Subcutaneous abdominal adipose tissue (tissue), 5 donors: ENCODE data around the gene TERT.

ENCODE experiments used
- H3K27ac ChIP-seq: one replicate; pipeline ENCODE4 v1.7.0; 2013; ENCODE audit warnings: low read depth, mild to moderate bottlenecking, inconsistent platforms, low read length, moderate library complexity
- H3K27me3 ChIP-seq, 5 donors: one replicate each; pipeline ENCODE4 v1.7.0; 2013; ENCODE audit warnings: low read length in 5 of 5, inconsistent platforms in 1 of 5; ENCODE audit not compliant: control insufficient read depth in 5 of 5, insufficient read depth in 4 of 5
- H3K36me3 ChIP-seq, 5 donors: one replicate each; pipeline ENCODE4 v1.7.0; 2013; ENCODE audit warnings: low read length in 5 of 5; ENCODE audit not compliant: control insufficient read depth in 5 of 5, insufficient read depth in 5 of 5
- H3K4me1 ChIP-seq, 5 donors: one replicate each; pipeline ENCODE4 v1.7.0; 2013; ENCODE audit warnings: low read length in 5 of 5, mild to moderate bottlenecking in 3 of 5, moderate library complexity in 1 of 5; ENCODE audit not compliant: control insufficient read depth in 5 of 5, insufficient read depth in 5 of 5
- H3K4me3 ChIP-seq, 5 donors: one replicate each; pipeline ENCODE4 v1.7.0; 2013; ENCODE audit warnings: low read length in 5 of 5, low read depth in 1 of 5
- H3K9ac ChIP-seq, 5 donors: one replicate each; pipeline ENCODE4 v1.7.0; 2013; ENCODE audit warnings: low read length in 5 of 5, mild to moderate bottlenecking in 4 of 5, moderate library complexity in 3 of 5
- H3K9me3 ChIP-seq, 5 donors: one replicate each; pipeline ENCODE4 v1.7.0; 2013; ENCODE audit warnings: low read length in 5 of 5; ENCODE audit not compliant: control insufficient read depth in 5 of 5
- donor health status: healthy.
- donor health status: healthy.
- donor health status: healthy.
- donor health status: healthy.
- donor health status: healthy.

The TERT gene

GRCh38 chr5:1243487-1244130 is 51.3 kb downstream of the TERT start:
- Histone ChIP-seq H3K27ac (no peak overlapping the region), H3K9ac (no peak overlapping the region), H3K4me3 (no peak overlapping the region), H3K36me3 (no peaks in the 10 kb centered on the region), H3K27me3 (peaks cover 23 to 49% (median 44%) of the 10 kb centered on the region in 5 donors), H3K9me3 (no peaks in the 10 kb centered on the region), H3K4me1 (no peaks in the 10 kb centered on the region)

- no peak overlapping the region for H3K9ac ChIP-seq
- H3K27ac ChIP-seq = no peak overlapping the region
- H3K4me1 ChIP-seq = no peaks in the 10 kb centered on the region
- H3K4me3 ChIP-seq = no peak overlapping the region
- H3K36me3 ChIP-seq = no peaks in the 10 kb centered on the region
- peaks cover 16 to 44% (median 37%) of the 10 kb centered on the region in 5 donors for H3K27me3 ChIP-seq
- no peaks in the 10 kb centered on the region for H3K9me3 ChIP-seq
These were observed 52.0 kb downstream of the TERT start for GRCh38 chr5:1242733-1243486.

GRCh38 chr5:1241509-1242080 is 53.3 kb downstream of the TERT start:
- H3K27ac ChIP-seq = no peak overlapping the region
- H3K36me3 ChIP-seq = no peaks in the 10 kb centered on the region
- H3K4me1 ChIP-seq = no peaks in the 10 kb centered on the region
- peaks cover 0 to 10% (median 2%) of the 10 kb centered on the region in 5 donors for H3K9me3 ChIP-seq
- no peak overlapping the region for H3K9ac ChIP-seq
- peaks cover 8 to 35% (median 26%) of the 10 kb centered on the region in 5 donors for H3K27me3 ChIP-seq
- H3K4me3 ChIP-seq = no peak overlapping the region

- H3K27me3 ChIP-seq = peaks cover 6 to 27% (median 23%) of the 10 kb centered on the region in 5 donors
- no peak overlapping the region for H3K27ac ChIP-seq
- H3K4me3 ChIP-seq = no peak overlapping the region
- no peaks in the 10 kb centered on the region for H3K36me3 ChIP-seq
- H3K4me1 ChIP-seq = no peaks in the 10 kb centered on the region
- no peak overlapping the region for H3K9ac ChIP-seq
- H3K9me3 ChIP-seq = peaks cover 4 to 19% (median 11%) of the 10 kb centered on the region in 5 donors
These were observed 54.2 kb downstream of the TERT start for GRCh38 chr5:1240496-1241260.

- Histone ChIP-seq H3K4me1 (no peaks in the 10 kb centered on the region), H3K27me3 (peaks cover 0 to 19% (median 14%) of the 10 kb centered on the region in 5 donors), H3K9me3 (peaks cover 9 to 29% (median 21%) of the 10 kb centered on the region in 5 donors), H3K27ac (no peak overlapping the region), H3K9ac (no peak overlapping the region), H3K4me3 (no peak overlapping the region), H3K36me3 (no peaks in the 10 kb centered on the region)
These were observed 55.2 kb downstream of the TERT start for GRCh38 chr5:1239505-1240251.

GRCh38 chr5:1235838-1236237 is 59.0 kb downstream of the TERT start:
- no peak overlapping the region for H3K9ac ChIP-seq
- H3K27ac ChIP-seq = no peak overlapping the region
- peak overlapping the region in 1 of 5 donors; percentile 31 for H3K4me3 ChIP-seq
- H3K4me1 ChIP-seq = no peaks in the 10 kb centered on the region
- H3K36me3 ChIP-seq = no peaks in the 10 kb centered on the region
- peaks cover 9 to 31% (median 28%) of the 10 kb centered on the region in 5 donors for H3K9me3 ChIP-seq
- peaks cover 5 to 17% (median 12%) of the 10 kb centered on the region in 5 donors for H3K27me3 ChIP-seq

- Histone ChIP-seq H3K4me3 (peak overlapping the region in 2 of 5 donors; percentile 2 to 31), H3K9me3 (peaks cover 9 to 31% (median 28%) of the 10 kb centered on the region in 5 donors), H3K27me3 (peaks cover 8 to 21% (median 16%) of the 10 kb centered on the region in 5 donors)
These were observed 59.5 kb downstream of the TERT start for GRCh38 chr5:1235379-1235778.

GRCh38 chr5:1232780-1233179 is 62.1 kb downstream of the TERT start:
- H3K27me3 ChIP-seq = peaks cover 22 to 39% (median 27%) of the 10 kb centered on the region in 5 donors
- no peak overlapping the region for H3K27ac ChIP-seq
- H3K9me3 ChIP-seq = peaks cover 9 to 31% (median 28%) of the 10 kb centered on the region in 5 donors
- H3K4me3 ChIP-seq = no peak overlapping the region
- H3K9ac ChIP-seq = no peak overlapping the region
- H3K36me3 ChIP-seq = no peaks in the 10 kb centered on the region
- no peaks in the 10 kb centered on the region for H3K4me1 ChIP-seq

More at GRCh38 chr5:1235379-1235778, 59.5 kb downstream of the TERT start:
- Histone ChIP-seq H3K4me1 (no peaks in the 10 kb centered on the region), H3K9ac (no peak overlapping the region), H3K36me3 (no peaks in the 10 kb centered on the region), H3K27ac (no peak overlapping the region)

GRCh38 chr5:1231354-1231905 is 63.4 kb downstream of the TERT start:
- Histone ChIP-seq H3K36me3 (no peaks in the 10 kb centered on the region), H3K9me3 (peaks cover 9 to 25% (median 19%) of the 10 kb centered on the region in 5 donors), H3K9ac (no peak overlapping the region), H3K27me3 (peaks cover 22 to 43% (median 27%) of the 10 kb centered on the region in 5 donors), H3K27ac (no peak overlapping the region), H3K4me1 (no peaks in the 10 kb centered on the region), H3K4me3 (no peak overlapping the region)
